MG63 (cell line): ENCODE measurements around the gene DCAF6. TPM values are rescaled to one million over a fixed set of nuclear protein-coding genes. Genes with fewer than 3 reads are reported as not detected.

Experiments used
- DNase-seq: peaks from one replicate; pipeline ENCODE4 v3.0.0-alpha.2; 2020
- H3K27me3 ChIP-seq: fragments of 250-450 bp; sonication (Bioruptor Pico); 2 replicates; pipeline ENCODE4 v1.5.1; 2020; ENCODE audit warnings: mild to moderate bottlenecking, moderate library complexity
- H3K36me3 ChIP-seq: fragments of 250-450 bp; sonication (Bioruptor Pico); 2 replicates; pipeline ENCODE4 v1.5.1; 2020; ENCODE audit warnings: mild to moderate bottlenecking, moderate library complexity
- H3K4me3 ChIP-seq: fragments of 250-450 bp; sonication (Bioruptor Pico); 2 replicates; pipeline ENCODE4 v1.5.1; 2020; ENCODE audit warnings: mild to moderate bottlenecking, moderate library complexity
- H3K9me3 ChIP-seq: fragments of 250-450 bp; sonication (Bioruptor Pico); 2 replicates; pipeline ENCODE4 v1.5.1; 2020; ENCODE audit warnings: mild to moderate bottlenecking, moderate library complexity
- total RNA-seq: library from RNA; depleted of rRNA; stranded (reverse); fragments of >200 nt; shearing (Covaris generic); gene quantifications from 2 replicates; pipeline ENCODE4 v1.2.3, GENCODE V29; 2014; ENCODE audit warnings: low replicate concordance

Gene DCAF6
- total RNA-seq, 1 experiment from 2014 or later, result 70.1 TPM

- Histone ChIP-seq H3K9me3 (no peaks in the 10 kb centered on the region), H3K27me3 (no peaks in the 10 kb centered on the region), H3K36me3 (peaks cover 27% of the 10 kb centered on the region), H3K4me3 (no peak overlapping the region)
- DNase-seq, result peak; percentile 62
These were observed 145.8 kb downstream of the DCAF6 start for GRCh38 chr1:168082008-168082876.

GRCh38 chr1:168083456-168084325 is 147.2 kb downstream of the DCAF6 start:
- Histone ChIP-seq H3K36me3 (peaks cover 18% of the 10 kb centered on the region), H3K27me3 (no peaks in the 10 kb centered on the region), H3K4me3 (no peak overlapping the region), H3K9me3 (no peaks in the 10 kb centered on the region)
- DNase-seq, result no peak

GRCh38 chr1:168084396-168085231 is 148.1 kb downstream of the DCAF6 start:
- peak; percentile 31 for DNase-seq

GRCh38 chr1:168085401-168085872 is 149.0 kb downstream of the DCAF6 start:
- no peak for DNase-seq
- Histone ChIP-seq H3K4me3 (no peak overlapping the region), H3K27me3 (no peaks in the 10 kb centered on the region), H3K36me3 (peaks cover 14% of the 10 kb centered on the region), H3K9me3 (no peaks in the 10 kb centered on the region)

More at GRCh38 chr1:168084396-168085231, 148.1 kb downstream of the DCAF6 start:
- H3K9me3 ChIP-seq, result no peaks in the 10 kb centered on the region
- H3K36me3 ChIP-seq, result peaks cover 14% of the 10 kb centered on the region
- no peaks in the 10 kb centered on the region for H3K27me3 ChIP-seq
- H3K4me3 ChIP-seq, result no peak overlapping the region

- Histone ChIP-seq H3K9me3 (no peaks in the 10 kb centered on the region), H3K27me3 (no peaks in the 10 kb centered on the region), H3K36me3 (peaks cover 14% of the 10 kb centered on the region), H3K4me3 (no peak overlapping the region)
- DNase-seq, result no peak
These were observed 150.0 kb downstream of the DCAF6 start for GRCh38 chr1:168086438-168086837.

- Histone ChIP-seq H3K4me3 (no peak overlapping the region), H3K27me3 (no peaks in the 10 kb centered on the region), H3K36me3 (peaks cover 14% of the 10 kb centered on the region), H3K9me3 (no peaks in the 10 kb centered on the region)
- DNase-seq, result no peak
These were observed 151.2 kb downstream of the DCAF6 start for GRCh38 chr1:168087696-168088095.

- Histone ChIP-seq H3K27me3 (no peaks in the 10 kb centered on the region), H3K4me3 (no peak overlapping the region), H3K9me3 (no peaks in the 10 kb centered on the region), H3K36me3 (peaks cover 10% of the 10 kb centered on the region)
- DNase-seq, result no peak
These were observed 152.2 kb downstream of the DCAF6 start for GRCh38 chr1:168088511-168089325.

- no peaks in the 10 kb centered on the region for H3K9me3 ChIP-seq
- DNase-seq, result peak; percentile 51
- H3K36me3 ChIP-seq, result peaks cover 3% of the 10 kb centered on the region
- no peaks in the 10 kb centered on the region for H3K27me3 ChIP-seq
- no peak overlapping the region for H3K4me3 ChIP-seq
These were observed 153.0 kb downstream of the DCAF6 start for GRCh38 chr1:168089326-168089978.

- Histone ChIP-seq H3K27me3 (no peaks in the 10 kb centered on the region), H3K36me3 (no peaks in the 10 kb centered on the region), H3K9me3 (no peaks in the 10 kb centered on the region), H3K4me3 (no peak overlapping the region)
- no peak for DNase-seq
These were observed 153.5 kb downstream of the DCAF6 start for GRCh38 chr1:168089979-168090337.

- Histone ChIP-seq H3K36me3 (no peaks in the 10 kb centered on the region), H3K4me3 (no peak overlapping the region), H3K9me3 (no peaks in the 10 kb centered on the region), H3K27me3 (no peaks in the 10 kb centered on the region)
- no peak for DNase-seq
These were observed 153.9 kb downstream of the DCAF6 start for GRCh38 chr1:168090395-168090794.

- DNase-seq, result no peak
- no peaks in the 10 kb centered on the region for H3K27me3 ChIP-seq
- H3K9me3 ChIP-seq, result no peaks in the 10 kb centered on the region
- no peaks in the 10 kb centered on the region; the same call in 1 of the 2 replicates for H3K36me3 ChIP-seq
- no peak overlapping the region for H3K4me3 ChIP-seq
These were observed 154.6 kb downstream of the DCAF6 start for GRCh38 chr1:168091063-168091462.

- DNase-seq, result no peak
These were observed 155.5 kb downstream of the DCAF6 start for GRCh38 chr1:168091720-168092550.

GRCh38 chr1:168092566-168093355 is 156.3 kb downstream of the DCAF6 start:
- Histone ChIP-seq H3K27me3 (no peaks in the 10 kb centered on the region), H3K4me3 (no peak overlapping the region), H3K36me3 (no peaks in the 10 kb centered on the region; the same call in 1 of the 2 replicates), H3K9me3 (no peaks in the 10 kb centered on the region)
- DNase-seq, result no peak

More at GRCh38 chr1:168091720-168092550, 155.5 kb downstream of the DCAF6 start:
- Histone ChIP-seq H3K36me3 (no peaks in the 10 kb centered on the region; the same call in 1 of the 2 replicates), H3K27me3 (no peaks in the 10 kb centered on the region), H3K4me3 (no peak overlapping the region), H3K9me3 (no peaks in the 10 kb centered on the region)

GRCh38 chr1:168093616-168094015 is 157.1 kb downstream of the DCAF6 start:
- H3K4me3 ChIP-seq, result no peak overlapping the region
- H3K27me3 ChIP-seq, result no peaks in the 10 kb centered on the region
- no peak for DNase-seq
- H3K36me3 ChIP-seq, result no peaks in the 10 kb centered on the region; the same call in 1 of the 2 replicates
- H3K9me3 ChIP-seq, result no peaks in the 10 kb centered on the region
